DND-41 (cell line): ENCODE results near the gene RBM20.

ENCODE experiments used
- CTCF ChIP-seq: IDR thresholded peaks from 2 replicates; pipeline ENCODE4 v1.5.1; 2012; ENCODE audit warnings: borderline replicate concordance, low read length, moderate library complexity, mild to moderate bottlenecking; ENCODE audit not compliant: poor library complexity, severe bottlenecking; ENCODE audit errors: extremely low read depth
- EZH2 ChIP-seq: IDR thresholded peaks from 3 replicates; pipeline ENCODE4 v1.6.1; 2012; ENCODE audit warnings: borderline replicate concordance, low read depth, mild to moderate bottlenecking, moderate library complexity, low read length, inconsistent platforms; ENCODE audit not compliant: severe bottlenecking

DNA sequence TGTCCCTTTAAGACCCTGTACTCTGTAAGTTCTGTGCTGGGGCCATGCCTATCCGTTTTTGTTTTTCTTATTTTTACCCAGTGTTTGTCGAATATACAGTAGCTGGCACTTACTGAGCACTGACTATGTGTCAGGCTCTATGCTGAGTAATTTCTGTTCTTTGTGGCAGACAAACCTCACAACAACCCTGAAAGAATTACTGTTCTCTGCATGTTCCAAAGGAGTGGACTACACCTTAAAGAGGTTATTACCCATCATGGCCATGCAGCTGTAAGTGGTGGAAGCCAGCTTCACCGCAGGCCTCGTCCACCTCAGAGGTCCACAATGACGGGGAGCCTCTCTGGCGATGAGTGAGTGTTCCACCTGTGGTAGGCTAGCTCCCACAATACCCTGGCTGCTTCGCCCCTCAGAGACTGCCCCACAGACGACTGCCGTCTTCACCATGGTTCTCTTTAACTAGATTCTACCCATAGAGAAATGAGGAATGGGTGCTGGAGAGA lies 30.1 kb upstream of the RBM20 start:
- TF ChIP-seq CTCF: no peak
- TF ChIP-seq EZH2: no peak
